Measurements from ENCODE around the gene TBX19.

The TBX19 gene

DNA sequence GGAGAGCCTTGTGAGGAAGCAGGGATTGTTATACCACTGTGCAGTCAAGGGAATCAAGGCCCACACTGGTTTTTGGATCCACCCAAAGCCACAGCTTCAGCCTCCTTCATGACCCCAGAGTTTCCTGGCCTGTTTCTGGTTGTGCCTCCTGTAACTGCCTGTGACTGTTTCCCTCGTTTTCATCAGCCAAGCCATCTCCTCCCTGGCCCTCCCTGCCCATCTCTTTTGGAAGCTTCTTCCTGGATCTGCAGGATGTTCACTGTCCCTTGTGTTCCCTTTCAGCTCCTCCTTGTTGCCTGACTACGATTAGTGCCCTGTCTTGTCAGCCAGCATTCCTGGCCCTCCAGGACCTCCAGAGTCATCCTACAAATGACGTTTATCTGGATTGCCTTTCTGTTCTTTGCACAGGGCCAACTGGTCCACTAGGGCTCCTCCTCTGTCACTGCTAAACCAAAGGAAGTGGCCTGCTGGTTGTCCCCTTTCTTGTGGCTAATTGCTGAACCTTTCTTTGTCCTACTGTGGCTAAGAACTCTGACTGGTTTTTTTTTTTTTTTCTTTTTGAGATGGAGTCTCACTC lies 37.0 kb upstream of the TBX19 start:
- TF ChIP-seq, protein P1, sequence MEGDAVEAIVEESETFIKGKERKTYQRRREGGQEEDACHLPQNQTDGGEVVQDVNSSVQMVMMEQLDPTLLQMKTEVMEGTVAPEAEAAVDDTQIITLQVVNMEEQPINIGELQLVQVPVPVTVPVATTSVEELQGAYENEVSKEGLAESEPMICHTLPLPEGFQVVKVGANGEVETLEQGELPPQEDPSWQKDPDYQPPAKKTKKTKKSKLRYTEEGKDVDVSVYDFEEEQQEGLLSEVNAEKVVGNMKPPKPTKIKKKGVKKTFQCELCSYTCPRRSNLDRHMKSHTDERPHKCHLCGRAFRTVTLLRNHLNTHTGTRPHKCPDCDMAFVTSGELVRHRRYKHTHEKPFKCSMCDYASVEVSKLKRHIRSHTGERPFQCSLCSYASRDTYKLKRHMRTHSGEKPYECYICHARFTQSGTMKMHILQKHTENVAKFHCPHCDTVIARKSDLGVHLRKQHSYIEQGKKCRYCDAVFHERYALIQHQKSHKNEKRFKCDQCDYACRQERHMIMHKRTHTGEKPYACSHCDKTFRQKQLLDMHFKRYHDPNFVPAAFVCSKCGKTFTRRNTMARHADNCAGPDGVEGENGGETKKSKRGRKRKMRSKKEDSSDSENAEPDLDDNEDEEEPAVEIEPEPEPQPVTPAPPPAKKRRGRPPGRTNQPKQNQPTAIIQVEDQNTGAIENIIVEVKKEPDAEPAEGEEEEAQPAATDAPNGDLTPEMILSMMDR (IDR thresholded peaks at IDR 0.05; ENCODE audit: borderline replicate concordance, insufficient read depth, low read depth, low read length) = no peak
- no peak overlapping the region for H3K4me3 ChIP-seq (ENCODE audit: low read depth, low read length)

DNA sequence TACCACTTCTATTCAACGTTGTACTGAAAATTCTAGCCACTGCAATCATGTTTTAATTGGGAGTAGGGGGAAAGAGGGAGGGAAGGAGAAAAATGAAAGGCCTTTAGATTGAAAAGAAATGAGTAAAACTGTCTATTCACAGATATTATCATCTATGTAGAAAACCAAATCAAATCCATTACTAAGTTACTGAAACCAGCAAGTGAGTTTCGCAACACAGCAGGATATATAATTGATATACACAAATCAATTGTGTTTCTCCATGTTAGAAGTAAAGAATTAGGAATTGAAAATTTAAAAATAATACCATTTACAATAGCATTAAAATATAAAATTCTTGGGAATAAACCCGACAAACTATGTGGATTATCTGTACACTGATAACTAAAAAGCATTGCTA lies 35.6 kb upstream of the TBX19 start:
- TF ChIP-seq, protein P1 (IDR thresholded peaks at IDR 0.05; ENCODE audit: borderline replicate concordance, insufficient read depth, low read depth, low read length) = no peak
- H3K4me3 ChIP-seq (ENCODE audit: low read depth, low read length) = no peak overlapping the region

DNA sequence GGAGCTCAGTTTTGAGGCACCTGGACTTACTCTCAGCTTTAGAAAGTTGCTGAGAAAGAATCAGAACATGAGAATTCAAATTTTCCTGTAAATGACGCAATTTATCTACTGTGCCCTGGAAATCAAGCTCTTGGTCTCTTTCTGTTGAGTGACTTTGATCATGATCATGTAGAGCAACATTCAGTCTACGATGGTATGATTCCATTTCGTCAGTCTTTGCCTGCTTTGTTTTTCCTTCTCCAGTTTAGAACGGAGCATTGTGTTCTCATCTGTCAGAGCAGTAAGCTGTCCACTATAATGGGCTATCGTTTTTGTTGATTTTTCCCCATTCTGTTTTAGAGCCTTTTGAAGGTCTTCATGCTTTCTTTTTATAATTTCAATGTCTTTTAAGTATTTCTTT lies 34.2 kb upstream of the TBX19 start:
- H3K4me3 ChIP-seq (ENCODE audit: low read depth, low read length) = no peak overlapping the region
- TF ChIP-seq, protein P1 (IDR thresholded peaks at IDR 0.05; ENCODE audit: borderline replicate concordance, insufficient read depth, low read depth, low read length) = no peak

DNA sequence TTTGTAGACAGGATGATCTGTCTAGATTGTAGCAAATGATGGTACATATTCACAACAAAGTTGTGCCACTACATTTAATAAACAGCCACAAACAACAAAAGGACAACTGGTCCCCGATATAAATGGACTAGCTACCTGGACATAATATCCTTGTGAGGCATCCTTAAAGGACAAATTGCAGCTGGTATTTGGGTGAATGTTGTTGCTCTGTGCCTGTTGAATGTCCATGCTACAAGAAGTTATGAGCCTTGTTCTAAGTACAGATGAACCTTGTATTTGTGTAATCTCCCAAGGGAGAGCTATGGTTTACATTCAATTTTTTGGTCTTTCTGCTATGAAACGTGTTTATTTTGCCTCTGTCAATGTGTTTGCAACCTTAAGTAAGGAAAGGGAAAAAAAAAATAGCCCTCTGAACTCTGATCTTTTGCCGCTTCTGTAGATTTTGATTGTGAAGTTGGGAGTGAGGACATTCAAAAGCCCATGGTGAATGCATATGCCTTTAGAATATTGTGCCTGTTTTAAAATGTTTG lies 28.4 kb upstream of the TBX19 start:
- no peak overlapping the region for H3K4me3 ChIP-seq (ENCODE audit: low read depth, low read length)
- TF ChIP-seq, protein P1 (IDR thresholded peaks at IDR 0.05; ENCODE audit: borderline replicate concordance, insufficient read depth, low read depth, low read length) = no peak

DNA sequence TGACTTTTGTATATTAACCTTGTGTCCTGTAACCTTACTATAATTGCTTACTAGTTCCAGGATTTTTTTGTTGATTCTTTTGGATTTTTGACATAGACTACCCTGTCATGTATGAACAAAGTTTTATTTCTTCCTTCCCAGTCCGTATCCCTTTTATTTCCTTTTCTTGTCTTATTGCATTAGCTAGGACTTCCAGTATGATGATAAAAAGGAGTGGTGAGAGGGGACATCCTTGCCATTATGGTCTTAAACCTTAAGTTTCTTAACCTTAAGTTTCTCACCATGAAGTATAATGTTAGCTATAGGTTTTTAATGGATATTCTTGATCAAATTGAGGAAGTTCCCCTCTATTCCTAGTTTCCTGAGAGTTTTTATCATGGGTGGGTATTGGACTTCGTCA lies 24.5 kb upstream of the TBX19 start:
- TF ChIP-seq, protein P1 (IDR thresholded peaks at IDR 0.05; ENCODE audit: borderline replicate concordance, insufficient read depth, low read depth, low read length) = no peak
- no peak overlapping the region for H3K4me3 ChIP-seq (ENCODE audit: low read depth, low read length)

DNA sequence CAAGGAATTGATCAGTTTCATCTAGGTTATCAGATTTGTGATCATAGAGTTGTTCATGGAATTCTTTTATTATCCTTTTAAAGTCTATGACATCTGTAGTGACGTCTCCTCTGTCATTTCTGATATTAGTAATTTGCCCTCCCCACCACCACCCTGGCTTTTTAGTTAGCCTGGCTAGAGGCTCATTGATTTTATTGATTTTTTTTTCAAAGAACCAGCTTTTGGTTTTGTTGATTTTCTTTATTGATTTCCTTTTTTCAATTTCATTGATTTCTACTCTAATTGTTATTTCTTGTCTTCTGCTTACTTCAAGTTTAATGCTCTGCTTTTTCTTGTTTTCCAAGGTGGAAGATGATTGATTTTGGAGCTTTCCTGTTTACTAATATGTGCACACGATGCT lies 23.3 kb upstream of the TBX19 start:
- no peak overlapping the region for H3K4me3 ChIP-seq (ENCODE audit: low read depth, low read length)
- TF ChIP-seq, protein P1 (IDR thresholded peaks at IDR 0.05; ENCODE audit: borderline replicate concordance, insufficient read depth, low read depth, low read length) = no peak

DNA sequence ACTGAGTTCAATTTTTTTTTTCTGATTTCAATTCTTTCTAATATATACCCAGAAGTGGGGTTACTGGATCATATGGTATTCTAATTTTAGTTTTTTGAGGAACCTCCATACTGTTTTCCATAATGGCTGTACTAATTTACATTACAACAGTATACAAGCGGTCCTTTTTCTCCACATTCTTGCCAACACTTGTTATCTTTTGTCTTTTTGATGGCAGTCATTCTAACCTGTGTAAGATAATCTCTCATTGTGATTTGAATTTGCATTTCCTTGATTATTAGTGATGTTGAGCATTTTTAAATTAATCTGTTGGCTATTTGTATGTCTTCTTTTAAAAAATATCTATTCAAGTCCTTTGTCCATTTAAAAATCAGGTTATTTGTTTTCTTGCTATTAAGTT lies 21.1 kb upstream of the TBX19 start:
- H3K4me3 ChIP-seq (ENCODE audit: low read depth, low read length) = no peak overlapping the region
- TF ChIP-seq, protein P1 (IDR thresholded peaks at IDR 0.05; ENCODE audit: borderline replicate concordance, insufficient read depth, low read depth, low read length) = no peak

Measured in GM12875 (cell line).